ENCODE data around the gene IQCM.

- no peak for TF ChIP-seq POLR2A (IDR thresholded peaks at IDR 0.05)
- TF ChIP-seq, protein P1, sequence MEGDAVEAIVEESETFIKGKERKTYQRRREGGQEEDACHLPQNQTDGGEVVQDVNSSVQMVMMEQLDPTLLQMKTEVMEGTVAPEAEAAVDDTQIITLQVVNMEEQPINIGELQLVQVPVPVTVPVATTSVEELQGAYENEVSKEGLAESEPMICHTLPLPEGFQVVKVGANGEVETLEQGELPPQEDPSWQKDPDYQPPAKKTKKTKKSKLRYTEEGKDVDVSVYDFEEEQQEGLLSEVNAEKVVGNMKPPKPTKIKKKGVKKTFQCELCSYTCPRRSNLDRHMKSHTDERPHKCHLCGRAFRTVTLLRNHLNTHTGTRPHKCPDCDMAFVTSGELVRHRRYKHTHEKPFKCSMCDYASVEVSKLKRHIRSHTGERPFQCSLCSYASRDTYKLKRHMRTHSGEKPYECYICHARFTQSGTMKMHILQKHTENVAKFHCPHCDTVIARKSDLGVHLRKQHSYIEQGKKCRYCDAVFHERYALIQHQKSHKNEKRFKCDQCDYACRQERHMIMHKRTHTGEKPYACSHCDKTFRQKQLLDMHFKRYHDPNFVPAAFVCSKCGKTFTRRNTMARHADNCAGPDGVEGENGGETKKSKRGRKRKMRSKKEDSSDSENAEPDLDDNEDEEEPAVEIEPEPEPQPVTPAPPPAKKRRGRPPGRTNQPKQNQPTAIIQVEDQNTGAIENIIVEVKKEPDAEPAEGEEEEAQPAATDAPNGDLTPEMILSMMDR (IDR thresholded peaks at IDR 0.05): no peak
These were observed 328.8 kb downstream of the IQCM start for GRCh38 chr4:149486861-149487260.

Measured in lower leg skin (tissue), 3 donors.